HL-60 (cell line): ENCODE results near the gene CHMP4A.

Experiments used
- DNase-seq, 2 experiments: peaks; one replicate each; pipeline ENCODE4 v3.0.0-alpha.2; 2010 to 2020; ENCODE audit warnings: low read depth in 1 of 2, low spot score in 1 of 2
- H3K27ac ChIP-seq: fragments of 250-450 bp; sonication (Bioruptor Pico); replicated peaks from 2 replicates; pipeline ENCODE4 v1.5.1; 2020; ENCODE audit warnings: mild to moderate bottlenecking, moderate library complexity
- H3K27me3 ChIP-seq: fragments of 250-450 bp; sonication (Bioruptor Pico); 2 replicates; pipeline ENCODE4 v1.5.1; 2021; ENCODE audit warnings: mild to moderate bottlenecking, moderate library complexity; ENCODE audit not compliant: insufficient read depth, poor library complexity, severe bottlenecking
- H3K4me3 ChIP-seq: replicated peaks from 2 replicates; pipeline ENCODE4 v1.5.1; 2011; ENCODE audit warnings: mild to moderate bottlenecking, control low read depth, low read length; ENCODE audit not compliant: insufficient read depth
- CTCF ChIP-seq: IDR thresholded peaks from one replicate; pipeline ENCODE4 v1.5.1; 2011; ENCODE audit warnings: low read length, control low read depth, inconsistent platforms; ENCODE audit not compliant: insufficient read depth
- GABPA ChIP-seq: IDR thresholded peaks from 2 replicates; pipeline ENCODE4 v1.6.1; 2012; ENCODE audit warnings: low read depth
- POLR2AphosphoS5 ChIP-seq: IDR thresholded peaks from 2 replicates; pipeline ENCODE4 v1.6.1; 2012; ENCODE audit warnings: low read depth
- SPI1 ChIP-seq: IDR thresholded peaks from 2 replicates; pipeline ENCODE4 v1.6.1; 2012; ENCODE audit warnings: low read depth, mild to moderate bottlenecking, borderline replicate concordance
- TF ChIP-seq, protein P1 (sequence below): IDR thresholded peaks from 2 replicates; pipeline ENCODE4 v1.6.1; 2012; ENCODE audit warnings: low read depth; ENCODE audit not compliant: insufficient replicate concordance

The CHMP4A gene

DNA sequence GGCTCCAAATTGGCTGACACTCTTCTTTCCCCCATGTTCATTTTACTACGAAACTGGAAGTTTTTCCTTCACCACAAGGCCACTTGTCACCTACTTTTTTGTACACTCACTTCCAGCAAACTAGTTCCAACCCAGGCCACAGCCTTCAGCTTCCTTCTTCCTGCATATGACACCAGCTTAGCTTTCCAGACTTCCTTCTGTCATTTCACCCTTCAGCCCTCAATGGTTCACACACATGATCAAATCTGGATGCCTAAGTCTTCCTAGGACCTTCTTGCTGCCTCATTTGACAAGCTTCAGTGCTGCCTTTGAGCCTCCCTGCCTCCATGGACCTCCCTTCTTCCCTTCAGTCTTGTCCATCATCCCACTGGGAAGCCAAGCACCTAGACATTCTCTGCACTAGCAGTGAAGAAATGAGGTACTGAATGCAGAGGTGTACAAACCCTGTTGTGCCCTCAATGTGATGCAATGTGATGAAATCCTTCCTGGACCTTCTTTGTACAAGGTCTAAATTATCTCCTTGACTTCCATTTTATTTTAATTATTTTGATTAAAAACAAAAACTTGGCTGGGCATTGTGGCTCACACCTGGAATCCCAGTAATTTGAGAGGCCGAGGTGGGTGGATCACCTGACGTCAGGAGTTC lies 45.7 kb downstream of the CHMP4A start:
- no peak for TF ChIP-seq CTCF
- TF ChIP-seq, protein P1, sequence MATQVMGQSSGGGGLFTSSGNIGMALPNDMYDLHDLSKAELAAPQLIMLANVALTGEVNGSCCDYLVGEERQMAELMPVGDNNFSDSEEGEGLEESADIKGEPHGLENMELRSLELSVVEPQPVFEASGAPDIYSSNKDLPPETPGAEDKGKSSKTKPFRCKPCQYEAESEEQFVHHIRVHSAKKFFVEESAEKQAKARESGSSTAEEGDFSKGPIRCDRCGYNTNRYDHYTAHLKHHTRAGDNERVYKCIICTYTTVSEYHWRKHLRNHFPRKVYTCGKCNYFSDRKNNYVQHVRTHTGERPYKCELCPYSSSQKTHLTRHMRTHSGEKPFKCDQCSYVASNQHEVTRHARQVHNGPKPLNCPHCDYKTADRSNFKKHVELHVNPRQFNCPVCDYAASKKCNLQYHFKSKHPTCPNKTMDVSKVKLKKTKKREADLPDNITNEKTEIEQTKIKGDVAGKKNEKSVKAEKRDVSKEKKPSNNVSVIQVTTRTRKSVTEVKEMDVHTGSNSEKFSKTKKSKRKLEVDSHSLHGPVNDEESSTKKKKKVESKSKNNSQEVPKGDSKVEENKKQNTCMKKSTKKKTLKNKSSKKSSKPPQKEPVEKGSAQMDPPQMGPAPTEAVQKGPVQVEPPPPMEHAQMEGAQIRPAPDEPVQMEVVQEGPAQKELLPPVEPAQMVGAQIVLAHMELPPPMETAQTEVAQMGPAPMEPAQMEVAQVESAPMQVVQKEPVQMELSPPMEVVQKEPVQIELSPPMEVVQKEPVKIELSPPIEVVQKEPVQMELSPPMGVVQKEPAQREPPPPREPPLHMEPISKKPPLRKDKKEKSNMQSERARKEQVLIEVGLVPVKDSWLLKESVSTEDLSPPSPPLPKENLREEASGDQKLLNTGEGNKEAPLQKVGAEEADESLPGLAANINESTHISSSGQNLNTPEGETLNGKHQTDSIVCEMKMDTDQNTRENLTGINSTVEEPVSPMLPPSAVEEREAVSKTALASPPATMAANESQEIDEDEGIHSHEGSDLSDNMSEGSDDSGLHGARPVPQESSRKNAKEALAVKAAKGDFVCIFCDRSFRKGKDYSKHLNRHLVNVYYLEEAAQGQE = no peak
- no peak for TF ChIP-seq POLR2AphosphoS5
- TF ChIP-seq GABPA = no peak
- no peak for TF ChIP-seq SPI1
- Histone ChIP-seq H3K4me3 (no peak overlapping the region), H3K27me3 (no peaks in the 10 kb centered on the region), H3K27ac (peak overlapping the region; percentile 34)
- peak in 1 of 2 experiments; percentile 56 for DNase-seq

- no peak overlapping the region for H3K27ac ChIP-seq
- TF ChIP-seq GABPA = no peak
- TF ChIP-seq CTCF = no peak
- no peak for TF ChIP-seq POLR2AphosphoS5
- no peak for TF ChIP-seq SPI1
- TF ChIP-seq, protein P1 = no peak
- no peak overlapping the region for H3K4me3 ChIP-seq
- no peak for DNase-seq
- no peaks in the 10 kb centered on the region for H3K27me3 ChIP-seq
Observed at GRCh38 chr14:24165785-24166184, 47.5 kb downstream of the CHMP4A start.

GRCh38 chr14:24164518-24164991 lies 48.7 kb downstream of the CHMP4A start:
- no peak for DNase-seq
- no peak overlapping the region for H3K4me3 ChIP-seq
- TF ChIP-seq SPI1 (no peak), GABPA (no peak), POLR2AphosphoS5 (no peak), CTCF (no peak)
- TF ChIP-seq, protein P1 = no peak
- no peak overlapping the region for H3K27ac ChIP-seq
- H3K27me3 ChIP-seq = no peaks in the 10 kb centered on the region
